ENCODE results near the gene BEST2.

BEST2 gene

GRCh38 chr19:12726988-12727316 lies 24.6 kb upstream of the BEST2 start:
- CTCF ChIA-PET: no interaction called here
- peak overlapping the region; percentile 57 for H3K27ac ChIP-seq
- POLR2A ChIA-PET (ENCODE audit: low non-redundant PET): interaction anchor here (0.7 kb wide), 1 partner anchor 13 kb away, joined by 3 read pairs; no protein-coding TSS in a partner anchor
- TF ChIP-seq CTCF (conservative IDR thresholded peaks at IDR 0.05; ENCODE audit: low read depth): no peak
- no peak for DNase-seq (ENCODE audit: low spot score)

- ChIA-PET CTCF (no interaction called here), POLR2A (ENCODE audit: low non-redundant PET) (no interaction called here)
- TF ChIP-seq CTCF (conservative IDR thresholded peaks at IDR 0.05; ENCODE audit: low read depth): no peak
- DNase-seq (ENCODE audit: low spot score): no peak
- H3K27ac ChIP-seq: peak overlapping the region; percentile 57
Measured at GRCh38 chr19:12727745-12728433, 23.7 kb upstream of the BEST2 start.

- ChIA-PET POLR2A (ENCODE audit: low non-redundant PET) (no interaction called here), CTCF (interaction anchor here (1.0 kb wide), 1 partner anchor 9 kb away, joined by 3 read pairs; no protein-coding TSS in a partner anchor)
- DNase-seq (ENCODE audit: low spot score): no peak
- peak overlapping the region; percentile 57 for H3K27ac ChIP-seq
- no peak for TF ChIP-seq CTCF (conservative IDR thresholded peaks at IDR 0.05; ENCODE audit: low read depth)
Measured at GRCh38 chr19:12730064-12730463, 21.5 kb upstream of the BEST2 start.

GRCh38 chr19:12731337-12731736 lies 20.3 kb upstream of the BEST2 start:
- ChIA-PET CTCF (interaction anchor here (0.6 to 0.7 kb wide), 4 partner anchors 127 to 1347 kb away, joined by 3 to 4 read pairs (median 4); partner anchors contain the start of gene EPOR), POLR2A (ENCODE audit: low non-redundant PET) (no interaction called here)
- no peak for TF ChIP-seq CTCF (conservative IDR thresholded peaks at IDR 0.05; ENCODE audit: low read depth)
- H3K27ac ChIP-seq: peak overlapping the region; percentile 22
- no peak for DNase-seq (ENCODE audit: low spot score)

GRCh38 chr19:12733369-12734214 lies 18.0 kb upstream of the BEST2 start:
- H3K27ac ChIP-seq: peak overlapping the region; percentile 96
- TF ChIP-seq CTCF (conservative IDR thresholded peaks at IDR 0.05; ENCODE audit: low read depth): no peak; the same call in 1 of the 2 replicates
- peak; percentile 68 for DNase-seq (ENCODE audit: low spot score)
- ChIA-PET POLR2A (ENCODE audit: low non-redundant PET) (interaction anchor here (1.7 kb wide), 1 partner anchor 10 kb away, joined by 8 read pairs; the partner anchor contains the start of gene TNPO2), CTCF (interaction anchor here (0.5 to 1.0 kb wide), 4 partner anchors 8 to 13 kb away, joined by 3 to 4 read pairs (median 4); no protein-coding TSS in a partner anchor)

GRCh38 chr19:12736995-12737834 lies 14.4 kb upstream of the BEST2 start, which contains the start of gene GET3:
Gene GET3 (plus strand): TSS chr19:12737497. CDS start chr19:12737506, 9 bp downstream.
- no peak for TF ChIP-seq CTCF (conservative IDR thresholded peaks at IDR 0.05; ENCODE audit: low read depth)
- H3K27ac ChIP-seq: peak within 1 kb of the TSS; percentile 96
- peak; percentile 99 for DNase-seq (ENCODE audit: low spot score)
- CTCF ChIA-PET: interaction anchor here (0.5 to 0.7 kb wide), 2 partner anchors 23 to 69 kb away, joined by 3 read pairs; no protein-coding TSS in a partner anchor
- POLR2A ChIA-PET (ENCODE audit: low non-redundant PET): no interaction called here

Data from RWPE1 (cell line).